Fibroblast of lung (primary cell): ENCODE results near the gene CAPN9. TPM values are rescaled to one million over a fixed set of nuclear protein-coding genes. Genes with fewer than 3 reads are reported as not detected.

Experiments used
- DNase-seq, 2 donors: peaks; one replicate each; pipeline versions ENCODE4 v3.0.0 to v3.0.0-alpha.2; 2010; ENCODE audit warnings: low read depth in 2 of 2
- H2AFZ ChIP-seq: 2 replicates; pipeline ENCODE4 v1.5.1; 2012; ENCODE audit warnings: low read length, control low read depth, inconsistent platforms
- H3K27ac ChIP-seq: 2 replicates; pipeline ENCODE4 v1.5.1; 2011; ENCODE audit warnings: low read length, control low read depth; ENCODE audit not compliant: insufficient read depth
- H3K27me3 ChIP-seq: 2 replicates; pipeline ENCODE4 v1.5.1; 2011; ENCODE audit warnings: mild to moderate bottlenecking, low read length; ENCODE audit not compliant: control insufficient read depth, insufficient read depth
- H3K36me3 ChIP-seq: 2 replicates; pipeline ENCODE4 v1.5.1; 2011; ENCODE audit warnings: low read length; ENCODE audit not compliant: control insufficient read depth, insufficient read depth
- H3K4me1 ChIP-seq: 2 replicates; pipeline ENCODE4 v1.5.1; 2011; ENCODE audit warnings: low read length; ENCODE audit not compliant: control insufficient read depth, insufficient read depth; ENCODE audit errors: extremely low read depth
- H3K4me2 ChIP-seq: 2 replicates; pipeline ENCODE4 v1.5.1; 2011; ENCODE audit warnings: low read length, control low read depth; ENCODE audit not compliant: insufficient read depth; ENCODE audit errors: extremely low read depth
- H3K4me3 ChIP-seq, 4 experiments: fragments of 200-600 bp in 1 of 4; sonication (generic) in 1 of 4; replicated peaks in 1 of 4; 2 replicates each; pipeline ENCODE4 v1.5.1; 2011 to 2016; ENCODE audit warnings: low read length in 4 of 4, low read depth in 3 of 4, mild to moderate bottlenecking in 3 of 4, control low read depth in 2 of 4, inconsistent platforms in 1 of 4, mixed read lengths in 1 of 4; ENCODE audit not compliant: insufficient read depth in 1 of 4; ENCODE audit errors: control extremely low read depth in 1 of 4
- H3K79me2 ChIP-seq: 2 replicates; pipeline ENCODE4 v1.5.1; 2012; ENCODE audit warnings: mild to moderate bottlenecking, low read length, inconsistent platforms; ENCODE audit not compliant: control insufficient read depth, insufficient read depth
- H3K9ac ChIP-seq: 2 replicates; pipeline ENCODE4 v1.5.1; 2011; ENCODE audit warnings: mild to moderate bottlenecking, low read length, control low read depth; ENCODE audit not compliant: insufficient read depth
- H3K9me3 ChIP-seq: 2 replicates; pipeline ENCODE4 v1.5.1; 2012; ENCODE audit warnings: low read depth, low read length; ENCODE audit not compliant: control insufficient read depth, insufficient read depth
- H4K20me1 ChIP-seq: 2 replicates; pipeline ENCODE4 v1.5.1; 2011; ENCODE audit warnings: low read length; ENCODE audit not compliant: control insufficient read depth, insufficient read depth; ENCODE audit errors: extremely low read depth
- EZH2 ChIP-seq: IDR thresholded peaks from 2 replicates; pipeline ENCODE4 v1.5.1; 2012; ENCODE audit warnings: low read length, control low read depth, mild to moderate bottlenecking; ENCODE audit errors: missing control alignments
- polyA plus RNA-seq, 2 donors: library from polyadenylated mRNA; depleted of rRNA in 1 of 2; stranded (reverse) in 1 of 2; unstranded in 1 of 2; fragments of >200 nt; gene quantifications; 2 replicates each; pipeline ENCODE4 v1.2.1, GENCODE V29; 2011 to 2012; ENCODE audit warnings: missing spikeins in 1 of 2
- total RNA-seq: library from RNA; depleted of rRNA; stranded (reverse); fragments of >200 nt; gene quantifications from 2 replicates; pipeline ENCODE4 v1.2.1, GENCODE V29; 2014
- TF ChIP-seq, protein P1 (sequence below), 2 donors: IDR thresholded peaks in 1 of 2; conservative IDR thresholded peaks in 1 of 2; 1 replicate in 1 of 2; 2 replicates in 1 of 2; pipeline ENCODE4 v1.5.1; 2011 to 2012; ENCODE audit warnings: low read length in 2 of 2, control low read depth in 1 of 2, inconsistent platforms in 1 of 2, low read depth in 1 of 2, mild to moderate bottlenecking in 1 of 2

The CAPN9 gene
- total and polyA plus RNA-seq, 2 donors (not counting 1 experiment from before 2014, with no cell fraction given): 0.17 TPM; not detected in 1

DNA sequence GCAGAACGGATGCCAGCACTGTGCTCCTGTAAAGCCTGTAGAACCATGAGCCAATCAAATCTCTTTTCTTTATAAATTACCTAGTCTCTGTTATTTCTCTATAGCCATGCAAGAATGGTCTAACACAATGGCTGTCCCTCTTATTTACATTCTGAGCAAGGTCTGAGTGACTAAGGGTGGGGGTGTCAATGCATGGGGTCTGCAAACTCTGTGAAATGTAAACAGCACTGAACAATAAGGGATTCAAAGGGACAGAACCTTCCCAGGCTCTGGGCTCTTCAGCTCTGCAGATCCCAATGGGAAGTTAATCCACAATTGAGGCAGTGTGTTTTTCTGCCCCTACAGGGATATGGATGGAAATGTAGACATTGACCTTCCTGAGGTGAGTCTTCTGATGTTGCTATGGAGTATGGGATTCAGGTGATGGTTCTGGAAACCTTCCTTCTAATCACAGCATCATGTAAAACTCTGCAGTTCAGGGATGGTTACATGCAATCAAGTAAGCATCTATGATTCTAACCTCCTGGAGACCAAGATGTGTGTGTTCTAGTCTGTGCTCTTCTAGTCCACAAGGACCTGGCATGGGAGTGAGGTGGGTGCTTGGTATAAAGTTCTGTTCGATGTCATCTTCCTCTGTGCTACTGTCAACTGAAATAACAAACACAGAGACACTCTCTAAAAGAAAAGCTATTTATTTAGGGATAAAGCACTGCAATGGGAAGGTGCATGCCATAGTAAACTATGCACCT lies 38.6 kb downstream of the CAPN9 start:
- Histone ChIP-seq H3K4me1 (no peaks in the 10 kb centered on the region), H3K79me2 (no peaks in the 10 kb centered on the region), H3K36me3 (no peaks in the 10 kb centered on the region), H4K20me1 (no peaks in the 10 kb centered on the region), H2AFZ (no peak overlapping the region), H3K4me2 (no peak overlapping the region), H3K27me3 (no peaks in the 10 kb centered on the region), H3K27ac (no peak overlapping the region), H3K4me3 (no peak overlapping the region), H3K9ac (no peak overlapping the region), H3K9me3 (no peaks in the 10 kb centered on the region)
- DNase-seq: no peak
- no peak for TF ChIP-seq EZH2
- TF ChIP-seq, protein P1, sequence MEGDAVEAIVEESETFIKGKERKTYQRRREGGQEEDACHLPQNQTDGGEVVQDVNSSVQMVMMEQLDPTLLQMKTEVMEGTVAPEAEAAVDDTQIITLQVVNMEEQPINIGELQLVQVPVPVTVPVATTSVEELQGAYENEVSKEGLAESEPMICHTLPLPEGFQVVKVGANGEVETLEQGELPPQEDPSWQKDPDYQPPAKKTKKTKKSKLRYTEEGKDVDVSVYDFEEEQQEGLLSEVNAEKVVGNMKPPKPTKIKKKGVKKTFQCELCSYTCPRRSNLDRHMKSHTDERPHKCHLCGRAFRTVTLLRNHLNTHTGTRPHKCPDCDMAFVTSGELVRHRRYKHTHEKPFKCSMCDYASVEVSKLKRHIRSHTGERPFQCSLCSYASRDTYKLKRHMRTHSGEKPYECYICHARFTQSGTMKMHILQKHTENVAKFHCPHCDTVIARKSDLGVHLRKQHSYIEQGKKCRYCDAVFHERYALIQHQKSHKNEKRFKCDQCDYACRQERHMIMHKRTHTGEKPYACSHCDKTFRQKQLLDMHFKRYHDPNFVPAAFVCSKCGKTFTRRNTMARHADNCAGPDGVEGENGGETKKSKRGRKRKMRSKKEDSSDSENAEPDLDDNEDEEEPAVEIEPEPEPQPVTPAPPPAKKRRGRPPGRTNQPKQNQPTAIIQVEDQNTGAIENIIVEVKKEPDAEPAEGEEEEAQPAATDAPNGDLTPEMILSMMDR (conservative IDR thresholded peaks at IDR 0.05 in 1 of 2, IDR thresholded peaks at IDR 0.05 in 1 of 2; ENCODE audit: low read depth in 1 of 2, low read length in 2 of 2): no peak

DNA sequence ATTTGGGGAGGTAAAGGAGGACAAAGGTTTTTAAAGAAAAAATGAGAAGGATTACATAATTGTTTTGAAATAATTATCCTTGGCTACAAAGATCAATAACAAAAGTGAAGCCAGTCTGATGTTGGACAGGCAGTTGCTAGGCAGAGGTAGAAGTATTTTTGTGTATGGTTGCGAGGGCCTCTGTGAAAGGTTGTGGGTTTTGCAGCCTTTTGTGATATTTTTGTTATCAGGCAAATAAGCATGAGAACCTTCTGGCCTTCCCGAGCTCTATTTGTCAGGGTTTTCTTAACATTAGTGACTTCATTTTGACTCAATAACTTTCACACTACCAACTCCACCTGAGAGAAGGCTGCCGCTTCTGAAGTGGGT lies 39.2 kb downstream of the CAPN9 start:
- H3K4me3 ChIP-seq: no peak overlapping the region
- H2AFZ ChIP-seq: no peak overlapping the region
- H3K79me2 ChIP-seq: no peaks in the 10 kb centered on the region
- no peaks in the 10 kb centered on the region for H3K27me3 ChIP-seq
- DNase-seq: no peak
- H3K4me1 ChIP-seq: no peaks in the 10 kb centered on the region
- no peak overlapping the region for H3K4me2 ChIP-seq
- TF ChIP-seq, protein P1 (conservative IDR thresholded peaks at IDR 0.05 in 1 of 2, IDR thresholded peaks at IDR 0.05 in 1 of 2; ENCODE audit: low read depth in 1 of 2, low read length in 2 of 2): no peak
- TF ChIP-seq EZH2: no peak
- H3K36me3 ChIP-seq: no peaks in the 10 kb centered on the region
- H3K9ac ChIP-seq: no peak overlapping the region
- no peaks in the 10 kb centered on the region for H4K20me1 ChIP-seq
- no peak overlapping the region for H3K27ac ChIP-seq
- H3K9me3 ChIP-seq: no peaks in the 10 kb centered on the region

DNA sequence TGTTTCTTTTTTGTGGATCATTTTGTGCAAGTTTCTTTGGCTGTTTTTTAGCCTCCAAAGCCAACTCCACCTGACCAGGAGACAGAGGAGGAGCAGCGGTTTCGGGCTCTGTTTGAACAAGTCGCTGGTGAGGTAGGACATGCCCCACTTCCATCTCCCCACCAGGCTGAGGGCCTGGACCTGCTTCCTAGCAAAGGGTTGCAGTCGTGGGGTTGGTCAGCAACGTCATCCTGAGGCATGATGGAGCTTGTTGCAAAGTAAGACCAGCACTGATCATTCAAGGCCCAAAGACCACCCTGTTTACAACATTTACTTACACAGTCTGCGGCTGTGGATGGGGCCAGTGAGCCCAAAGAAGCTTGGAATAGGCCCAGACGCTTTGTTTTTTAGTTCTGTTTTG lies 40.3 kb downstream of the CAPN9 start:
- Histone ChIP-seq H3K9me3 (no peaks in the 10 kb centered on the region), H3K27ac (no peak overlapping the region), H2AFZ (no peak overlapping the region), H3K4me1 (no peaks in the 10 kb centered on the region), H3K4me3 (no peak overlapping the region), H3K4me2 (no peak overlapping the region), H3K36me3 (no peaks in the 10 kb centered on the region), H3K79me2 (no peaks in the 10 kb centered on the region), H3K9ac (no peak overlapping the region), H4K20me1 (no peaks in the 10 kb centered on the region), H3K27me3 (no peaks in the 10 kb centered on the region)
- DNase-seq: no peak
- TF ChIP-seq, protein P1 (conservative IDR thresholded peaks at IDR 0.05 in 1 of 2, IDR thresholded peaks at IDR 0.05 in 1 of 2; ENCODE audit: low read depth in 1 of 2, low read length in 2 of 2): no peak
- no peak for TF ChIP-seq EZH2
